IPS DF 19.7 (cell line): ENCODE measurements around the gene DOK4.

ENCODE experiments used
- DNase-seq: peaks from one replicate; pipeline ENCODE4 v3.0.0-alpha.2; 2013; ENCODE audit warnings: low read depth, low spot score

Gene DOK4

DNA sequence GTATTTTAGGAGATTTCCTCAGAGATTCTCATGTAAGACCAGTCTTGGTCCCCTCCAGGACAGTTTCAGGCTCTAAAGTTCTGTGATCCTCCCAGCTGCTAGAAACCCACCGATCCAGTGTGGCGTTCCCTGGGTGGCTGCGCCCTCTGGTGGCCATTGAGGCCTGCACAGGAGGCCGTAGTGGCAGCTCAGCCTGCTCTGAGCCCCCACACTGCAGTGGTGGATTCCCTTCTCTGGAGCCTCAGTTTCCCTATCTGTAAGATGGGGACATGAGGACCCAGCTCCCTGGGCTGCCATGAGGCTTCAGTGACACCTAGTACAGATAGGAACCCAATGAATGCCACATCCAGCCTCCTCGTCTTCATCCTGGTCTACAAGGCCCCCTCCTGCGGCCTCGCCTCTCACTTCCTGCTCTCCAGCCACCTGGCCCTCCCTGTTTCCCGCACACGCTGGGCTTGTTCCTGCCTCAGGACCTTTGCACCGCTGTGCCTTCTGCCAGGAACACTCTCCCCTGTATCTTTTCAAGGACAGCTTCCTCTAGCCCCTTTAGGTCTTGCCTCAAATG, 33.6 kb upstream of the DOK4 start:
- DNase-seq: no peak

DNA sequence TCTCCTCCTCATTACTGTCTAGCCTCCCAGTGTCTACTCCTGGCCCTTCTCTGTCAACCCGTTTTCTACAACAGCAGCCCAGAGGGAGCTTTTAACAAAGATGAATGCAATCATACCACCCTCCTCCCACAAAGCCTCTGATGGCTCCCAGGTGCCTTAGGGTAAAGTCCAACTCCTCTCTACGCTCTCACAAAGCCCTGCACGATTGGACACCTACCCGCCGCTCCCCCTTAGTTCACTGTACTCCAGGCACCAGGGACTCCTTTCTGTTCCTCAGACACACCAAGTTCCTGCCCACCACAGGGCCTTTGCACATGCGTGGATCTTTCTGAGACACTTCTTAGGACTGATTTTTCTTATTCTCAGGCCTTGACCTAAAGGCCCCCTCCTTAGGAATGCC, 32.6 kb upstream of the DOK4 start:
- DNase-seq: no peak

DNA sequence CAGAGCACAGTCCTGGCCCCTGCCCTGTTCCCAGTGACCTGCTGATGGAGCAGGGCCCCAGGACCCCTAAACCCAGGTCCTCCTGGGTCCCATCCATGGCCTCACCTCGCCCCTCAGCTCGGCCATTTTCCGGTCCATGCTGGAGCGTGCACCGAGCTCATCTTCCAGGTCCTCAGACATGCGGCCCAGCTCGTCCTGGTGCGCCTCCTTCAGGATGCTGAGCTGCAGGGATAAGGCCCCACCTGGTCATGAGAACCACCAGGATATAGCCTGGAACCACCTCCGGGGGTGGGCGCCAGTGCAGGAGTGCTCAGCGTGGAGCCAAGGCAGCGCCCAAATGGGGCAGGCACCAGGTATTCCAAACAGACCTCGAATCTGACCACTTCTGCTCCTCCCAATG, 32.2 kb upstream of the DOK4 start:
- DNase-seq: no peak

DNA sequence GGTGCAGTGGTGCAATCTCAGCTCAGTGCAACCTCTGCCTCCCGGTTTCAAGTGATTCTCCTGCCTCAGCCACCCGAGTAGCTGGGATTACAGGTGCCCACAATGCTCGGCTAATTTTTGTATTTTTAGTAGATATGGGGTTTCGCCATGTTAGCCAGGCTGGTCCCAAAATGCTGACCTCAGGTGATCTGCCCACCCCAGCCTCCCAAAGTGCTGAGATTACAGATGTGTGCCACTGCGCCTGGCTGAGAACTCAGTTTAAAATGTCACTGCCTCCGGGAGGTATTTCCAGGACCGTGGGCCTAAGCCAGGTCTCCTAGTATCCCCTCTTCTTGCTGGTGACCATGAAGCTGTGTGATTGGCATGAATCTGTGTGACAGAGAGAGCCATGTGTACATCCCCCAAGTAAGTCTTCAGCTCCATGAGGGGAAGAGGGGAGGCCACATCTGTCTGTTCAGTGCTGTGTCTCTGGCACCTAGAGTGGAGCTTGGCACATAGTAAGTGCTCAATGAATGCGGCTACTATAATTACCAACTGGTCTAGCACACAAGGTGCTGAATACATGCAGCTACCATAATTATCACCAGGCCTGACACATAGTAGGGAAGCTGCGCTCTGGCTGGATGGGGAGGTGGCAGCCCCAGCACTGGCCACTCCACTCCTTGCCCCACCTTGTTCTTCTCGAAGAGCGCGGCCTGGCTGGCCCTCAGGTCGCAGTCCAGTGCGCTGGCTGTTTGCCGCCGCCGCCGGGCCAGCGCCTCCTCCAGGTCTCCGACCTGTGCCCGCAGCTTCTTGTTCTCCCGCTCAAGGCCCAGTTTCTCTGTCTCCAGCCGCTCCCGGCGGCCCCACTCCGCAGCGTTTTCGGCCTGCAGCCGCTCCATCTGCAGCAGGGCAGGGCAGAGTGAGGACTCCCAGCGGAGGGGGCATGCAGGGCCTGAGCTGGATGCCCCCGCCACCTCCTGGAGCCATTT, 31.4 kb upstream of the DOK4 start:
- DNase-seq: no peak

DNA sequence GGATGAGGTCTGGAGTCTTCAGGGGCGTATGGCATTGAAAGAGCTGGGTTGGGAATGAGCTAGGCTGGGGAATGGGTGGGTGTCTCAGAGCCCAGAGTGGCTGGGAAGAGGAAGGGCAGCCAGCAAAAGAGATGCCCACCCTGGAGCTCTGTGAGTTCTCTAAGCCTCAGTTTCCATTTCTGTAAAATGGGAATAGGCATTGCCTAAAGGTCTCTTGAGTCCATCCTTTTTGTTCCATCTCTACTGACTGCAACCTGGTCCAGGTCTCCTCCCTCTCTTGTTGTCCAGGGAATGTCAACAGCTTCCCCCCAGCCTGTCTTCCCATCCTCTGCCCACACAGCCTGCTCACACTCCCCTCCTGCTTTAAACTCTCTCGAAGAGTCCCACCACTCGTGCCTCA, 30.5 kb upstream of the DOK4 start:
- no peak for DNase-seq

DNA sequence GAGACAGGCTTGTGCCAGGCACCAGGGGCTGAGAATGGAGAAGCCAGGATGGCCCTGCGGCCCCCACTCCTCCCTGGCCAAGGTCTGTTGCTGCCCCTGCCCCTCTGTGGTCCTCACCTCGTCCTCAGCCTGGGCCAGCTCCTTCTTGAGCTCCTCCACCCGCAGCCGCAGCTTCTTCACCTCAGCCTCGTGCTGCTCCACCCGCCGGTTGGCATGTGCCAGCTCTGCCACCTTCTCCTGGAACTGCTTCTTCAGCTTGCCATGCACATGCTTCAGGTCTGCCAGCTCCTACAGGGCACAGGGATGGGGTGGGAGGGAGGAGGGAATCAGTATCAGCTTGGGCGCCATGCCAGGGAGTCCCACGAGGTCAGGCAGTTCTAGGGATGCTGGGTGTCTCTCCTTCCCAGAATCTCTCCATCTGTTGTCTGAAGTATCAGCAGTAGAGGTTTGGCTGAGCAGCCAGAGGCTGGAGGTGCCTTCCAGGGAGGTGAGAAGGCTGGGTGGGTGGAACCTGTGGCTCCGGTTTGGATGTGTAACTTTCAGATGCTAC, 30.0 kb upstream of the DOK4 start:
- DNase-seq: no peak

DNA sequence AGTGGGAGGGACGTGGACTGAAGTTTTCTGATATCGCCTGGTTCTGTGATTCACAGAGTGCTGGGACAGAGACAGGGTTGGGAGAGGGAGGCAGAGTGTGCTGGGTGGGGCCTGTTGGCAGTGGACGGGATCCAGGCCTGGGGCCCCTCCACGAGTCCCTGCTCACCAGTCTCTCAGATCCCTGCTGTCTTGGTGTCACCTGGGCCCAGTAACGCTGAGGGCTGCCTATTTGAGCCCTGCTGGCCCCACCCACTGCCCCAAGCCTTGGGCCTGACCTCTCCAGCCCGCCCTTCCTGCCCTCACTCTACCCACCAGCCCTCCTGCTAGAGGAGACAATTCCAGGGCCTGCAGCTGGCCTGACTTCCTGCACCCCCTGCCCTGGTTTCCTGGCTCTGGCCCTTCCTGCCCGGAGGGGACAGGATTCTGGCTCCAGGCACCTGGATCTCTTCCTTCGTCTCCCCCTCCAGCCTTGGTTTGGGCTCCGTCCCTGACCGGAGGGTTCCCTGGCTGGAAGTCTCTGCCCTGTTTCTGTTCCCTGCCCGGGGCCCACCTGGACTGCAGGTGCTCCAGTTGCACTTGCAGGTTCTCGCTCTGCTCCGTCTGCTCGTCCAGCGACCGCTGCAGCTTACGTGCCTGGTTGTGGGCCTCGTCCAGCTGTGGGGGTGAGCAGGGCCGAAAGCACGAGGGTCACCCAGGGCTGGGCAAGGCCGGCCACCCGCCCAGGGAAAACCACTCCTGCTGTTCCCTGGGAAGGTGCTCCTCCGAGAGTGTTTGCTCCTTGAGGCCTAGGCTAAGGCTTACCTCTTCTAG, 28.7 kb upstream of the DOK4 start:
- DNase-seq: no peak

DNA sequence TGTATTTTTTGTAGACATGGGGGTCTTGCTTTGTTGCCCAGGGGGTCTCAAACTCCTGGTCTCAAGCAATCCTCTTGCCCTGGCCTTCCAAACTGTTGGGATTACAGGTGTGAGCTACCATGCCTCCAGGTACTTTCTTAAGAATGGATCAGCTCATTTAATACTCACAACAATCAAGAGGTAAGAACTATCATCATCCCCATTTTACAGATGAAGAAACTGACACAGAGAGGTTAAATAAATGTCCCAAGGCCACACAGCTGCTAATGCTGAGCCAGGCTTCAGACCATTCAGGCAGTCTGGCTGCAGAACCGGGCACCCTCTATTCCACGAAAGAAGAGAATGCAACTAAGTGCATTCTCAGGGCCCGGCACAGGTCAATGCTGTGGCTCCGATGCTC, 28.1 kb upstream of the DOK4 start:
- no peak for DNase-seq

DNA sequence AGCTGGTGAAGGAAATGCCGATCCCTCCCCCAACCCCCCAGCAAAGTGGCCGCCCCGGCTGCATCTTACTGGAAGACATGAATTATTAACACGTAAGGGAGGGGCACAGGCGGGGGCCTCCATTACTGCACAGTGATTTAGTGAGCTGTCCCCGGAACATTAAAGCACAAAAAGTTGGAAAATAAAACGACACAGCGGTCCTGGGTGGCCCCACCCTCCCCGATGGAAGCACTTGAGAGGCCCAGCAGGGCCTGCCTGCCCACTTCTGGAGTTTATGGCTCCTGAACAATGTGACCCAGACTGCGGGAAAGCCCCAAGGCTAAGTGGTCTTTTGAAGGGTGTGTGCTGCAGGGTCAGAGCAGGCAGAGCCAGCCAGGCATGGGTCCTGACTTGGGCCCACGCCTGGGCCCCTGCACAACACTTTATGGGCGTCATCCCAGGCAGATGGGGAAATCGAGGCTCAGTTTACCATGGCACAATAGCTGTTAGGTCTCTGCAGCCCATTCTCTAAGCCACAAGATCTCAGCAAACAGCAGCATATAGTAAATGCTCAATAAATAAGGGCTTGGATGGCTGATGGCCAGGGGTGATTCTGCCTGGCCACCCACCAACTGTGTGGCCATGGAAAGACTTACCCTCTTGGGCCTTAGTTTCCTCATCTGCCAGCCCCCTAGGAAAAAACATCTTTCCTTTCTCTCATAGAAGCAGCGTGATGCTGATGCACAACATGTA, 27.2 kb upstream of the DOK4 start:
- DNase-seq: no peak

DNA sequence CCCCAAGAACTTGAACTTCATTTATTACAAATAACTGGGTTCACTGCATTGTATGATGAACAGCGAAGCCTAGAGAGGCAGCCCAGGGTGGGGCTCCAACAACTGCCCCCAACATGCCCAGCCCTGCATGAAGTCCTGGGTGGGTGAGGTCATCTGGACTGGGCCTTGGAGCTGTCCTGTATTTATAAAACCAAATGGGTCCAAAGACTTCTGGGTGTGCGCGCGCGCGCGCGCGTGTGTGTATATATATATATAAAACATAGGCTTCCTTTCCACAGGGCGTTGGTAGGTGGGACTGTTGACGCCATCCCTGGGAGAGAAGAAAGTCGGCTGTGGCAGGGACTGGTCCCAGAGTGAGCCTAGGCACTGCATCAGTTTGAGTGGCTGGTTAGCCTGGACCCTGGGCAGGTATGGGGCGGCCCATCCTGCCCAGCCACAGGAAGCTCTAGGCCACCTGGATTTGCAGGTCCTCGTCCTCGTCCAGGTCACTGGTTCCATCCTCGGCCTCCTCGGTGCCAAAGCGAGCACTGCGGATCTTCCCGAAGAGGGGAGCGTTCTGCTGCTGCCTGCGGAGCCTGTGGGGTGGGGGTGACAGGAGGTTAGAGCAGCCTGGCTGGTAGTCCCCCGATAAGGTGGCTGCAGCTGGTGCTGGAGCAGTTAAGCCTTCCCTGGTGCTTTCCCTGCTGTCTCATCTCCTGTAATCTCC, 26.2 kb upstream of the DOK4 start:
- DNase-seq: no peak

DNA sequence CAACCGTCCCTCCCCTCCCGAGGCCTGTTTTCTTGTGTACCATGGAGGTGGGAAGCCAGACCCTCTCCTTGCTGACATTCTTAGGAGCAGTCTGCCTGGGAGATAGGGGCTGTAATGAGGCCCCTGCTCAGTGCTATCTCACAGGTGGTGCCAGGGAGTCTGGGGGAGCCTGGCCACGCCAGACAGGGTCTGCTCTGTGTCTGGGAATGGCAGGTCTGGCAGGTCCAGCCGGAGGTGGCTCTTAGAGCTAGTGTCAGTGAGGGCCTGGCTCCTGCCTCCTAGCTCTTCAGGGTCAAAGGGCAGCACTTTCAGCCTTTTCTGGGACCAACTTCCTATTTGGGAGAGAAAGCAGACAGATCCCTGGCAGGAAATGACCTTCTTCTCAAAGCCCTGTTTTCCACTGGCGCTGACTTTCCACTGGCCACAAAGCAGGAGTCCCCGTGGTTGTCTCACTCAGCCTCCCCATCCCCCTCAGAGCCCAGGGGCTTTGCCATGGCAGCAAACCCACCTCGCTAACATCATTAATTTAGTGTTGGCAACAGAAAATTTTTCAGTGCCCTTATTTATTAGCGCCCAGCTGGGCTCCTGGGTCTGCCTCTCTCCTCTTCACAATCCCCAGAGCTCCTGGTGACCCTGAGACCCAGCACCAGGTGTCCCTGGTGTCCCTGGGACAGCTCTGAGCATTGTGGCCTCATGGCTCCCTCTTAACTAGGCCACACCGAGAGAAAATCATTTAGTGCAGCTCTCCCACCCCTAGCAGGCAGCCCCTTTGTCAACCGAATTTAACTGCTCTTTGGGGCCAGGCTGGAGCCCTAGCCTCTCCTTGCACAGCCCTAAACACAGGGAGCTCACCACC, 24.0 kb upstream of the DOK4 start:
- no peak for DNase-seq

DNA sequence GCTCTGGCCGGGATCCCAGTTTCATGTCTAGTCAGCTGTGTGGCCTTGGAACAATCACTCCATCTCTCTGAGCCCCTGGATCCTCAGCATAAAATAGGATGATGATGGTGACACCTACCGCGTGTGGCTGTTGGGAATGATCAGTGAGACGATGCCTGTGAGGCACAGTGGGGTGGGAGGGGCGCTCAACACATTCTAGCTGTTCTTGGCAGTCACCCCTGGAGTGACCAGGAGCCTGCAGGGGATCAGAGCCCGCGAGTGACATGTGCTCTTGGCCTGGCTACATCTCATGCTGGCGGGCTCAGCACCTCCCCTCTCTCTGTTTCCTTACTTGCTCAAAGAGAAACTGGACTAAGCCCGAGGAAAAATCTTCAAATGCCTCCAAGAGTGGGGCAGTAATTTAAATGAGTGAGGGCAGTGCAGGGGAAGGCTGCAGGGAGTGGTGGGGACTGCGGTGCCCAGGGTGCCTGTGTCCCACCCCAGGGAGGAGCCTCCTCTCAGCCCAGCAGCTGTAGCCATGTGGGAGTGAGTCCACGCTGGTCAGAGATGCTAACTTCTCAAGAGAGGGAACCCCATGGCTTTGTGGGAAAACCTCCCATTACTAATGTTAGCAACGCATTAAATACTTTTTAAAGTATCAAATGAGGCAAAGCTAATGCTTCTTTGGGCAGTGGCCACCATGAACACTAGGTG, 23.1 kb upstream of the DOK4 start:
- DNase-seq: no peak

DNA sequence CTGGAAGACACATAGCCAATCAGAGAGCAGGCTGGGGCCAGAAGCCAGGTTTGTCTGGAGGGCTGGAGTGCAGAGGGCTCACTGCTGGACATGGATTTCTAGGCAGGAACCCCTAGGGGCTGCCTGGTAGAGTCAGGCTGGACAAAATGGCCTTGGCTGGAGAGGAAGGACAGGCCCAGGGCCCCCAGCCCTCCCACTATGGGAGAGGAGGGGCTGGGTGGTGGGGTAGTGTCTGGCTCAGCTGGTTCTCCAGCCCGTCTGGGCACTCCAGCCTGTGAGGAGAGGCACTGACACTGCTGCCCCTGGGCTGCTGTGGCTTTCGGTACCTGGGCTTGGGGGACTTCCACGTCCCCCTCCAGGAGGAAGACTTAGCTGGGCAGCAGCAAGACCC, 21.7 kb upstream of the DOK4 start:
- no peak for DNase-seq

DNA sequence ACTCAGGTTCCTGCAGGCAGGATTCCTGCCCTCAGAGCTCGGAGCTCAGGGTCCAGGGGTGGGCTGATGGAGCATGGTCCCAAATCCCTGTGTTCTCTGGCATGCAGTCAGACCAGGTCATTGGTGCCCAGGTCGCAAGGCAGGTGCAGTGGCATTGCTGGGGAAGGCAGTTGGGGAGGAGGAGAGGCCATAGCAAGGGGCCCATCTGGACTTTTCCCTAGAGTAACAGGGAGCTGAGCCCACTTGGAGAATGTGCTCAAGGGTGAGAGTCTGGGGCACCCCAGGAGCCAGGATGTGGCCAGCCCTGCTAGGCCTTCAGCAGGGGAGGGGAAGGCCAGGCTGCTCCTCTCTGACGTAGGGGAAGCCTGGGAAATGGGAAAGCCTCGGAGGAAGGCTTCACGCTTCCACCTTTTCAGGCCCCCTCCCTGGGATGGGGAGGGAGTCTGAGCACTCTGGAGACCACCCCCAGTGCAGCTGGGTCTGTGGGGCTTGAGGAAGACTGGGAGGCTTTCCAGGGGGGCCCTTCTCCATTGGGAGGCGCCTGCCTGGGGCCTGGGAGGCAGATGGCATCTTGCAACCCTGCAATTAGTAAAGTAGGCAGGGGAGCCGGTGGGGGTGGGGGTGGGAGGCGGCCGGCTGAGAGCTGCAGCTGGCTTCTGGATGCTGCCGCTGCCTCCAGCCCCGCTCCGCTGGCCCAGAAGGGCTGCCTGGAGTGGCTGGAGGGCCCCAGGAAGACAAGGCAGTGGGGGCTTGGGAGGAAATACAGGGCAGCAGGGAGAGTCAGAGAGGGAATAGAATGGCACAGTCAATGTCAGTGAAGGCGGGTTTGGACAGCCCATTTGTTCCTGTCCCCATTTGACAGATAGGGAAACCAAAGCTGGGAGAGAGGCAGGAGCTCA, 21.1 kb upstream of the DOK4 start:
- DNase-seq: no peak

DNA sequence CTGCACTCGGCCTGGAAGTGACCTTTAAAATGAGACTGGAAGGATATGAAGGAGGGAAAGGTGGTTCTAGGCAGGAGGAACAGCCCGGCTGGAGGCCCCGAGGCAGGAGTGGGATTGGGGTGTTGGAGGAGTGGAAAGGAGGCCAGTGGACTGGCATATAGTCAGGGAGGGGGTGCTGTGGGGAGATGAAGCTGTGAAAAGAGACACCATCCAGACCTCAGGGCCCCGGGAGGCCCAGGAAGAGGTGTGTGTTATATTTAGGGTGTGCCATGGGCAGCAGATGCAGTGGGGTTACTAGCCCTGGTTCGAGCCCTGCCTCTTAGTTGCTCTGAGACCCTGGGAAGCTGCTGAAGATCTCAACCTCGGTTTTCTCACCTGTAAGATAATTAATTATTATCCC, 18.9 kb upstream of the DOK4 start:
- no peak for DNase-seq

DNA sequence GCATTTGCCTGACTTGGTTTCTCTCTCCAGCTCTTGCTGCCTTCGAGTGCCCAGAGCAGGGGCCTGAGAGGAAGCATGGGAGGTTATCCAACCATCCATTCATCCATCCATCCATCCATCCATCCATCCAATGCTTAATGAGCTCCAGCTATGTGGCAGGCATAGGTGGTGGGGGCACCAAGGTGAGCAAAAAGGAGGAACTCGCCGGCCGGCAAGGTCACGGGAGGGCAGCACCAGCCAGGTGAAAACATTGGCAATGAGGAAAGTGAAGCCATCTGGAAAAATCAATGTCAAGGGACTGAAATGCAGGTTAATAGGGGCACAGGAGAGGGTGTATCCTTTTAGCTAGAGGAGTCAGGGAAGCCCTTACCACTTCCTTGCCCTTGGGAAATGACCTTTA, 18.2 kb upstream of the DOK4 start:
- DNase-seq: no peak

DNA sequence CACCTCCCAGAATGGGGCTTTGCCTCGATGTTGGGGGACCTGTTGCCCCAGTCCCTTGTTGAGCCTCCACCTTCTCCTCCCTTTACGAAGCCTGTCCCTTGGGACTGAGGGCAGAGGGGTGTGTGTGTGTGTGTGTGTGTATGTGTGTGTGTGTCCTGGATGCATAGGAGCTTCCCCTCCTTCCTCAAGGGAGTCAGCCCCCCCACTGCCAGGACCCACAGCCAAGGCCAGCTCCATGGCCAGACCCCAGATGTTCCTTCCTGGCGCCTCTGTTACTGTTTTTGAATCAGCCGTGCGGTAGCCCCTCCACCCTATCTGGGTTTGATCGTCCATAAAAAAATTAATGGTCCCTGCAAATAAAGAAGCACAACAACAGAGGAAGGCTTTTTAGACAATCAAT, 17.7 kb upstream of the DOK4 start:
- DNase-seq: no peak

DNA sequence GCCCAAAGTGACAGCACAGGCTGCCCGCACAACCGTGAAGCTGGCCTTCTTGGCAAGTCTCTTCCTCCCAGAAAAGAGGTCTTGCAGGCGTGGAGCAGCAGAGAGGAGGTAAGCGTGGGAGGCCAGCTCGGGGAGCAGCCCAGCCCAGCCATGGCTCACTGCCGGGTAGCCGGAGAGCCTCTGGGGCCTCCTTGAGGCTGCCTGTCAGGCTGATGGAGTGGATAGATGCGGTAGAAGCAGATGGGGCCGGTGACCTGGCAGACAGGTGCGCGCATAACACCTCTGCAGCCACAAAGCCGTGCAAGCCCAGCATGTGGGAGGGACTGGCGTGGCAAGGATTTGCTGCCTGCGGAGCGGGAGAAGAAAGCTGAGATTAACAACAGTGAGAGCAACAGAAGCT, 17.1 kb upstream of the DOK4 start:
- DNase-seq: no peak
